ENCODE measurements around the gene MEGF6.

Gene MEGF6, protein sequence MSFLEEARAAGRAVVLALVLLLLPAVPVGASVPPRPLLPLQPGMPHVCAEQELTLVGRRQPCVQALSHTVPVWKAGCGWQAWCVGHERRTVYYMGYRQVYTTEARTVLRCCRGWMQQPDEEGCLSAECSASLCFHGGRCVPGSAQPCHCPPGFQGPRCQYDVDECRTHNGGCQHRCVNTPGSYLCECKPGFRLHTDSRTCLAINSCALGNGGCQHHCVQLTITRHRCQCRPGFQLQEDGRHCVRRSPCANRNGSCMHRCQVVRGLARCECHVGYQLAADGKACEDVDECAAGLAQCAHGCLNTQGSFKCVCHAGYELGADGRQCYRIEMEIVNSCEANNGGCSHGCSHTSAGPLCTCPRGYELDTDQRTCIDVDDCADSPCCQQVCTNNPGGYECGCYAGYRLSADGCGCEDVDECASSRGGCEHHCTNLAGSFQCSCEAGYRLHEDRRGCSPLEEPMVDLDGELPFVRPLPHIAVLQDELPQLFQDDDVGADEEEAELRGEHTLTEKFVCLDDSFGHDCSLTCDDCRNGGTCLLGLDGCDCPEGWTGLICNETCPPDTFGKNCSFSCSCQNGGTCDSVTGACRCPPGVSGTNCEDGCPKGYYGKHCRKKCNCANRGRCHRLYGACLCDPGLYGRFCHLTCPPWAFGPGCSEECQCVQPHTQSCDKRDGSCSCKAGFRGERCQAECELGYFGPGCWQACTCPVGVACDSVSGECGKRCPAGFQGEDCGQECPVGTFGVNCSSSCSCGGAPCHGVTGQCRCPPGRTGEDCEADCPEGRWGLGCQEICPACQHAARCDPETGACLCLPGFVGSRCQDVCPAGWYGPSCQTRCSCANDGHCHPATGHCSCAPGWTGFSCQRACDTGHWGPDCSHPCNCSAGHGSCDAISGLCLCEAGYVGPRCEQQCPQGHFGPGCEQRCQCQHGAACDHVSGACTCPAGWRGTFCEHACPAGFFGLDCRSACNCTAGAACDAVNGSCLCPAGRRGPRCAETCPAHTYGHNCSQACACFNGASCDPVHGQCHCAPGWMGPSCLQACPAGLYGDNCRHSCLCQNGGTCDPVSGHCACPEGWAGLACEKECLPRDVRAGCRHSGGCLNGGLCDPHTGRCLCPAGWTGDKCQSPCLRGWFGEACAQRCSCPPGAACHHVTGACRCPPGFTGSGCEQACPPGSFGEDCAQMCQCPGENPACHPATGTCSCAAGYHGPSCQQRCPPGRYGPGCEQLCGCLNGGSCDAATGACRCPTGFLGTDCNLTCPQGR (N-terminal part only)

DNA sequence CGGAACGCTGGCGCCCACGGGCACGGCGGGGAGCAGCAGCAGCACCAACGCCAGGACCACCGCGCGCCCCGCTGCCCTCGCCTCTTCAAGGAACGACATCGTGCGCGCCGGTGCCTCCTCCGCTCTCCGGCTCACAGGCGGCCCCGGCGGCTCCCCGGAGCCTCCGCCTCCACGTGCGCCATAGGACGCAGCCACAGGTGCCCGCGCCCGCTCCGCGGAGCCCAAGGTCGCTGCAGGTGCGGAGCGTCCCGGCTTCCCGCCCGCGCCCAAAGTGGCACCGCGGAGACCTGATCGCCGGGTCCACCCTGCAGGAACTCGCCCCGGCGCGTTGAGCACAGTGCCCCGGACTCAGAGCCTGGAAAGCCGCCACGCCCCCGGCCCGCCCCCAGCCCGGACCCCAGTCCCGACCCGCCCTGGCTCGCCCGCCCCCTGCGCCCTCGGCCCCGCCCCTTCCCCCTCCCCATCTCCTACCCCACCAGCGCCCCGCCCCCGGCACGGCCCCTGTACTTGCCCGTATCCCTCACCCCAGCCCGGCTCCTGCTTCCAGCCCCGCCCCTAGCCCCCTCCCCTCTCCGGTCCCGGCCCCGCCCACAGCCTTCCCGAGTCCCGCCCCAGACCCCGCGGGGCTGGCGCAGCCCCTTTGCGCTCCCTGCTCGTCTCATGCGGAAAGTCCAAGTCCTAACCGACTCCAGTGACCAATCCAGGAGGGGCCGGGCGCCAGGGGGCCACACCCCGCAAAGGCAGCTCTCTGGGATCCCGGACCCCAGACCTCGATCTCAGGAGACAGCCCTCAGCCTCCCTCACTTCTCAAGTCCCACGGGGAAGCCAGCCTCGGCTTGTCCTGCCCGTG is at the start of gene MEGF6:
MEGF6 (minus strand) TSS at position 339 of the 850 bp plus-strand sequence; CDS start at position 99, 240 bp downstream.
- peak; percentile 71 for DNase-seq

GRCh38 chr1:3660704-3661103 is 49.4 kb upstream of the MEGF6 start:
- no peak for DNase-seq

DNA sequence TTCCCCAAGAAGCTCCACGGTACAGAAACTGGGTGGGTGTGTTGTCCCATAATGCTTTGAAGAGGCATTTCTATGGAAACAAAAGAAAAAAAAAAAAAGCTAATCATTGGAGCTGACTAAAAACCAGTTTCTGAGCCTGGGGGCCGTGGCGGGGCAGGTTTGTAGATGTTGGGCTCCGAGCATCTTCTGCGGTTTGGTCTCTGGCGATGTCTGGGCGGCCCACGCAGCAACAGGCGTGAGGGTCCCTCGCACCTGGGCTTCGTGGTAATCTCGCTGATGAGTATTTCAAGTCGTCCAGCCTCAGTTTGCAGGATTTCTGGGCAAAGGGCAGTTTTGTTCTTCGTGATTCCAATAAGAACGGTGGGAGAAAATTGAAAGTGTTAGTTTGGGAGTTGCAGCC is 47.8 kb upstream of the MEGF6 start:
- DNase-seq = no peak

- DNase-seq = no peak
These were observed 46.9 kb upstream of the MEGF6 start for GRCh38 chr1:3658231-3658615.

- no peak for DNase-seq
These were observed 46.4 kb upstream of the MEGF6 start for GRCh38 chr1:3657578-3658230.

- DNase-seq = no peak
These were observed 45.8 kb upstream of the MEGF6 start for GRCh38 chr1:3657096-3657475.

DNA sequence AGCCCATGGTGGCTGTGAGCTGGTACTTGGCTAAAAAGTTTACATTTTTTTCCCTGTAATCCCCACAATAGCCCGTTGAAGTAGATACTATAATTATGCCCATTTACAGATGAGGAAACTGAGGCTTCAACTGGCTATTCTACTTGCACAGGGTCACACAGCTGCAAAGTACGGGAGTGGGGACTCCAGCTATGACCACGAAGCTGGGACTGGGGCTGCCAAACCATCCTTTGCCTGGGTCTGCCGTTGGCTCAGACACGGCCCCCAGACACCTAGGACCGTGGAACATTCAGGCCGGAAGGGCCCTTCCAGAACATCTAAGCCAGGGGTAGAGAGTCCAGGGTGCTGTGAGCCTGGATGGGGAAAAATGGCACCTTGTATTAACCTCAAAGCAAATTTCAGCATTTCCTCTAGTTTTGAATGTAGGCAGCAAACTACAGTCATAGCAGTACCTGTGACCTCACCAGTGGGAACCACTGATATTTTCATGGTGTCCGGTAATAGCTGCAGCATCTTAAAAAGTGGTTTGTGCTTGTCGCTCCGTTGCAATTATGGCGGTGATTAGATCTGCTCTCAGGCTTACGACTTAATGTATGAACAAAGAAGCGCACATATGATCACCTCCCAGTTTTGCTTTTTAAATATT is 45.3 kb upstream of the MEGF6 start:
- no peak for DNase-seq

- DNase-seq = no peak
These were observed 43.4 kb upstream of the MEGF6 start for GRCh38 chr1:3654549-3655281.

GRCh38 chr1:3653286-3653618 is 41.9 kb upstream of the MEGF6 start:
- no peak for DNase-seq

DNA sequence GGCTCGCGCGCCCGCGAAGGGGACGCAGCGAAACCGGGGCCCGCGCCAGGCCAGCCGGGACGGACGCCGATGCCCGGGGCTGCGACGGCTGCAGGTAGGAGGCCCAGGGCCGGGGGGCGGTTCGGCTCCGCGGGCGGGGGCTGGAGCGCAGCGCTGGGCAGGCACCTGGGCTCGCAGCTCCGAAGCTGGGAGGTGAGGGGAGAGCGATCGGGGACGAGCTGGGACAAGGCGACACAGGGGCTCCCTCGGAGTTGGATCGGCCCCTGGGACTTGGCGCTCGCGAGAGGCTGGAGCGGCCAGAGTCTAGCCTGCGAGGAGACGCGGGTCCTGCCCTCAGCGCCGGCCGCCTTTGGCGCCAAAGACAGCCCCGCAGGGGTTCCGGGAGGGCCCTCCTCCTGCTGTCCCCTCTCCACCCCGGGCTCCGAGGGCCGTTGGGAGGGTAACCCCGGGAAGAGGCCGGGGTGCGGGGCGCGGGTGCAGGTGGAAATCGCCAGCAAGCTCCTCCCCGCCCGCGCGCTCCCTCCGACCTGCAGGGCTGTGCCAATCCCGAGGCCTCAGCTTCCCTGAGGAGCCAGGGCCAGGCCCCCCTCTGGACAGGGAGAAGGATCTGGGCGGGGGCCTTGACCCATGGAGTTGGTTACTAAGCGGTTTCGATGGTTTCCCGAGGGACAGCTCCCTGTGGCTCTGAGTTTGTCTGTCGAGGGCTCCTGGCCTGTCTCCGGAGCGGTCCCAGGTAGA is 41.4 kb upstream of the MEGF6 start:
- no peak for DNase-seq

DNA sequence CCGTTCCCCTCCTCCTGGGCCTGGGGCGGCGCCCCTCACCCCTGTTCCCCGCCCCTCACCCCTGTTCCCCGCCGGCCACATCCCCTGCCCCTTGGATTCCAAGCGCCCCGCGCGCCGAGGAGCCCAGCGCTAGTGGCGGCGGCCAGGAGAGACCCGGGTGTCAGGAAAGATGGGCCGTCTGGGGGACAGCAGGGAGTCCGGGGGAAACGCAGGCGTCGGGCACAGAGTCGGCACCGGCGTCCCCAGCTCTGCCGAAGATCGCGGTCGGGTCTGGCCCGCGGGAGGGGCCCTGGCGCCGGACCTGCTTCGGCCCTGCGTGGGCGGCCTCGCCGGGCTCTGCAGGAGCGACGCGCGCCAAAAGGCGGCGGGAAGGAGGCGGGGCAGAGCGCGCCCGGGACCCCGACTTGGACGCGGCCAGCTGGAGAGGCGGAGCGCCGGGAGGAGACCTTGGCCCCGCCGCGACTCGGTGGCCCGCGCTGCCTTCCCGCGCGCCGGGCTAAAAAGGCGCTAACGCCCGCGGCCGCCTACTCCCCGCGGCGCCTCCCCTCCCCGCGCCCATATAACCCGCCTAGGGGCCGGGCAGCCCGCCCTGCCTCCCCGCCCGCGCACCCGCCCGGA is 40.7 kb upstream of the MEGF6 start, which contains the start of gene TP73:
TP73 (plus strand) TSS at position 587 of the 618 bp plus-strand sequence. CDS start 29,850 bp downstream, outside the sequence.
- no peak for DNase-seq

DNA sequence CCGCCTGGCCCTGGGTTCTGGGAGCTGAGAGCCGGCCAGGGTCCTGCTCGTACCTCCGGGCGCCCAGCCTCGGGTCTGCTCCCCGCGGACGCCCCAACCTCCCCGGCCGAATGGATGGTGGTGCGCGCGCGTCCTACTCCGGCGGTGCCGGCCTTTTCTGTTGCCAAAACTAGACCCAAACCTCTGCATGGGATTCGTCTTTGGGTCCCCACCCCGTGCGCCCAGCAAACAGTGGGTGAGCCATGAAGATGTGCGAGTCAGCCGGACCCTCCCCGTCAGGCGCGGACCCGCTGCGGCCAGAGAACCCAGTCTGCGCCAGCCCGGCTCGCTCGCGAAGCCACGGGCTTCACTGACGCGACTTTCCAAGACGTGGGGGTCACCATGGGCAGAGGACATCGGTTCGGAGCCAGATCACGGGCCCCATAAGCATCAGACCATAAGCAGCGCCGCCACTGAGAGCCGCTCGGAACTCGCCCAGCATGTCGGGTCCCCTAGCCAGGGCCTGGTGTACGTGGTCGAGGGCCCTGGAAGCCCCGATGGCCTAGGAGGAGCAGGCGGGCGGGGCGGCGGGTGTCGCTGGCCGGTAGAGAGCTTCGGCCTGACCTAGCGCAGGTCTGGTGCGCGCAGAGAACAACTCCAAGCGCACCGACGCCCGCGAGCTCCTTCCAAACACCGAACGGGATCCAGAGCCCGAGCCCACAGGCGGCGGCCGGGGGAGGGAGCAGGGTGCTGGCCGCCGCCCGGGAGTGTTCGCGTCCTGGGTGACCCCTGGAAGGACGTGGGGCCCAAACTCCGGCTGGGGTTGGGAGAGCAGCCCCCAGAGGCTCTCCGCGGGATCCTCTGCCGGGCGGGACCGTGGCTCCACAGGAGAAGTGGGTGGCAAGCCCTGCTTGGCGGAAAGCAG is 40.0 kb upstream of the MEGF6 start:
- DNase-seq = no peak

GRCh38 chr1:3650248-3651025 is 39.1 kb upstream of the MEGF6 start:
- no peak for DNase-seq

DNA sequence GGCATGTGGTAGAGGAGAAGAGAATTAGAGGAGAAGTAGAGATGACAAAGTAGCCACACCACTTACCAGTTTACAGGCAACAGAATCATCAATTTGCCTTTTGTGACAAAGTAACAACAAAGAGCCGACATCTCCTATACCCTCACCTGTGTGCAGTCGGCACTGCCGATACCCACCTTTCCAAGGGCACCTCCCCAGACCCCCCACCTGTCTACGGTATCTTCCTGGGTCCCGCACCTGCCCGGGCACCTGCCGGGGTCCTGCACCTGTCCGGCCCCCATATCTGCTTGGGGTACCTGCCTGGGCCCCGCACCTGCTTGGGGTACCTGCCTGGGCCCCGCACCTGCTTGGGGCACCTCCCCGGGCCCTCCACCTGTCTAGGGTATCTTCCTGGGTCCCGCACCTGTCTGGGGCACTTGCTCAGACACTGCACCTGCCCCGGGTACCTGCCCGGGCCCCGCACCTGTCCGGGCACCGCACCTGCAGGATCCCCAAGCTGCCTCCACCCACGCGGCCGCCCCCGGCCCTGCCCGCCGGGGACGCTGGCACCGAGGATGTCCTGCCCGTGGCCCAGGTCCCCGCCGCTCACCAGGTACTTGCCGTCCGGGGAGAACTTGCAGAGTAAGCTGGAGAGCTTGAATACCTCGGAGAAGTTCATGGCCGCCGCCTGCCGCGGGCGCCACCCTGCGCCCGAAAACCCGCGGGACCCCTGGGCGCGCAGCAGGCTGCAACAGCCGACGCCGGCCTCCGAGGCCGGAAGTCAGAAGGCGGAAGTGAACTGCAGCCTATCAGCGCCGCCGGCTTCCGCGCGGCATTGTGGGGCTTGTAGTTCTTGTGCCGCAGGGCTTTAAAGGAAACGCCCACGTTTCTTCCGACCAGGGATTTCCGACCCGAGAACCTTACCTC is 38.3 kb upstream of the MEGF6 start, which contains the start of gene WRAP73:
WRAP73 (minus strand) TSS at position 762 of the 906 bp plus-strand sequence; CDS start at position 658, 104 bp downstream.
- peak; percentile 92 for DNase-seq

- no peak for DNase-seq
These were observed 35.3 kb upstream of the MEGF6 start for GRCh38 chr1:3646596-3646995.

All from NCI-H226 (cell line).